GM23338 (cell line): ENCODE results near the gene IRF1. TPM values are rescaled to one million over a fixed set of nuclear protein-coding genes. Genes with fewer than 3 reads are reported as not detected.

Source experiments
- ATAC-seq: fragments of 200-7000 bp; cut with Tn5 transposase; 3 replicates; pipeline ENCODE4 v1.9.1; 2020
- DNase-seq: peaks from one replicate; pipeline ENCODE4 v3.0.0-alpha.2; 2015; ENCODE audit warnings: low spot score
- H2AFZ ChIP-seq: fragments of 200-600 bp; sonication (generic); 2 replicates; pipeline ENCODE4 v1.8.0; 2016; ENCODE audit warnings: antibody characterized with exemption, mild to moderate bottlenecking, moderate library complexity
- H3F3A ChIP-seq: fragments of 200-600 bp; sonication (generic); replicated peaks from 2 replicates; pipeline ENCODE4 v1.8.0; 2017; ENCODE audit warnings: antibody characterized with exemption, mixed run types, low read depth
- H3K27ac ChIP-seq: fragments of 200-600 bp; sonication (generic); 2 replicates; pipeline ENCODE4 v1.6.1; 2016; ENCODE audit warnings: low read depth
- H3K27me3 ChIP-seq: fragments of 200-600 bp; sonication (generic); 2 replicates; pipeline ENCODE4 v1.8.0; 2016; ENCODE audit warnings: mild to moderate bottlenecking, mixed run types, moderate library complexity; ENCODE audit not compliant: insufficient read depth
- H3K36me3 ChIP-seq: fragments of 200-600 bp; sonication (generic); 2 replicates; pipeline ENCODE4 v1.8.0; 2016; ENCODE audit warnings: mild to moderate bottlenecking; ENCODE audit not compliant: insufficient read depth
- H3K4me1 ChIP-seq: fragments of 200-600 bp; sonication (generic); 2 replicates; pipeline ENCODE4 v1.8.0; 2016; ENCODE audit warnings: mild to moderate bottlenecking, moderate library complexity; ENCODE audit not compliant: insufficient read depth
- H3K4me2 ChIP-seq: fragments of 200-600 bp; sonication (generic); 2 replicates; pipeline ENCODE4 v1.7.1; 2017; ENCODE audit warnings: mixed run types
- H3K4me3 ChIP-seq: fragments of 200-600 bp; sonication (generic); 2 replicates; pipeline ENCODE4 v1.6.1; 2016; ENCODE audit warnings: mixed run types
- H3K79me2 ChIP-seq: fragments of 200-600 bp; sonication (generic); replicated peaks from 2 replicates; pipeline ENCODE4 v1.8.0; 2017; ENCODE audit warnings: mild to moderate bottlenecking; ENCODE audit not compliant: insufficient read depth
- H3K9me2 ChIP-seq: fragments of 200-600 bp; sonication (generic); 2 replicates; pipeline ENCODE4 v1.8.0; 2017; ENCODE audit not compliant: insufficient read depth
- H4K20me1 ChIP-seq: fragments of 200-600 bp; sonication (generic); replicated peaks from 2 replicates; pipeline ENCODE4 v1.8.0; 2017; ENCODE audit warnings: mild to moderate bottlenecking; ENCODE audit not compliant: insufficient read depth
- H3K27ac Mint-ChIP-seq: 2 replicates; pipeline ENCODE4 v1.8.0; 2020; ENCODE audit warnings: inconsistent platforms, mild to moderate bottlenecking, moderate library complexity, mixed read lengths
- H3K27me3 Mint-ChIP-seq: 3 replicates; pipeline ENCODE4 v1.8.0; 2022; ENCODE audit warnings: low read depth, mild to moderate bottlenecking, moderate library complexity, mixed read lengths, inconsistent platforms; ENCODE audit not compliant: insufficient read depth, poor library complexity
- H3K36me3 Mint-ChIP-seq: 3 replicates; pipeline ENCODE4 v1.8.0; 2021; ENCODE audit warnings: low read depth, mild to moderate bottlenecking, inconsistent platforms, moderate library complexity, mixed read lengths
- H3K4me1 Mint-ChIP-seq: 3 replicates; pipeline ENCODE4 v1.8.0; 2020; ENCODE audit warnings: mild to moderate bottlenecking, inconsistent platforms, mixed read lengths
- H3K4me3 Mint-ChIP-seq: 3 replicates; pipeline ENCODE4 v1.8.0; 2021; ENCODE audit warnings: moderate library complexity, mild to moderate bottlenecking, inconsistent platforms, mixed read lengths
- H3K9me3 Mint-ChIP-seq: 3 replicates; pipeline ENCODE4 v1.8.0; 2020; ENCODE audit warnings: moderate library complexity, mild to moderate bottlenecking, inconsistent platforms, mixed read lengths
- CREB1 ChIP-seq: fragments of 250-450 bp; sonication (Bioruptor Pico); IDR thresholded peaks from 2 replicates; pipeline ENCODE4 v1.5.0; 2020; ENCODE audit warnings: low read depth, mild to moderate bottlenecking, moderate library complexity
- CTCF ChIP-seq, 2 experiments: fragments of 200-600 bp in 1 of 2; sonication (generic) in 1 of 2; conservative IDR thresholded peaks; 2 replicates each; pipeline versions ENCODE4 v1.5.1 to v1.6.1; 2016 to 2017; ENCODE audit warnings: antibody characterized with exemption in 2 of 2, low read depth in 2 of 2, mild to moderate bottlenecking in 2 of 2, moderate library complexity in 1 of 2
- EZH2phosphoT487 ChIP-seq: fragments of 200-600 bp; sonication (generic); IDR thresholded peaks from one replicate; pipeline ENCODE4 v1.8.1; 2018; ENCODE audit warnings: antibody characterized with exemption; ENCODE audit not compliant: unreplicated experiment
- JUNB ChIP-seq: IDR thresholded peaks from one replicate; pipeline ENCODE4 v1.6.1; 2016; ENCODE audit warnings: antibody characterized with exemption; ENCODE audit not compliant: unreplicated experiment
- POLR2AphosphoS5 ChIP-seq: IDR thresholded peaks from 2 replicates; pipeline ENCODE4 v1.6.1; 2016; ENCODE audit warnings: antibody characterized with exemption, low read depth
- REST ChIP-seq: IDR thresholded peaks from one replicate; pipeline ENCODE4 v1.6.1; 2018; ENCODE audit warnings: antibody characterized with exemption; ENCODE audit not compliant: unreplicated experiment
- STAT1 ChIP-seq: IDR thresholded peaks from one replicate; pipeline ENCODE4 v1.6.1; 2016; ENCODE audit warnings: antibody characterized with exemption; ENCODE audit not compliant: unreplicated experiment
- ZNF114 ChIP-seq: fragments of 250-450 bp; sonication (Bioruptor Pico); IDR thresholded peaks from 2 replicates; pipeline ENCODE4 v1.5.0; 2020; ENCODE audit warnings: mild to moderate bottlenecking, moderate library complexity
- ZNF462 ChIP-seq: fragments of 250-450 bp; sonication (Bioruptor Pico); IDR thresholded peaks from 2 replicates; pipeline ENCODE4 v1.5.0; 2020; ENCODE audit warnings: mild to moderate bottlenecking, moderate library complexity
- polyA plus RNA-seq: library from polyadenylated mRNA; unstranded; fragments of >200 nt; fragmentation: Nextera tagmentation; extraction: Ambion mirVana; gene quantifications from 2 replicates; pipeline ENCODE4 v1.2.1, GENCODE V29; 2016
- total RNA-seq: library from RNA; depleted of rRNA; stranded (reverse); fragments of >200 nt; shearing (Covaris generic); gene quantifications from 2 replicates; pipeline ENCODE4 v1.2.3, GENCODE V29; 2014

The IRF1 gene
- total and polyA plus RNA-seq, 2 experiments from 2014 or later: 6.9 to 8.6 TPM

GRCh38 chr5:132510076-132510475, 19.5 kb upstream of the IRF1 start (continued):
- TF ChIP-seq CREB1 (CRISPR knock-in tag) (no peak), CTCF (conservative IDR thresholded peaks at IDR 0.05; ENCODE audit: low read depth in 2 of 2) (no peak), JUNB (no peak), ZNF114 (no peak)

- H3K27ac ChIP-seq: no peak overlapping the region
- ATAC-seq (peak; percentile 66), DNase-seq (peak; percentile 60)
- no peaks in the 10 kb centered on the region; the same call in 2 of the 3 replicates for H3K36me3 Mint-ChIP-seq
- H3K4me3 ChIP-seq: no peak overlapping the region
- no peaks in the 10 kb centered on the region for H3K36me3 ChIP-seq
- H3K4me1 Mint-ChIP-seq: 0 out of 3 replicates have a peak, but pooled peaks cover 2% of the 10 kb centered on the region
- no peaks in the 10 kb centered on the region; the same call in 2 of the 3 replicates for H3K9me3 Mint-ChIP-seq
- H4K20me1 ChIP-seq: no peaks in the 10 kb centered on the region
- H3K27me3 Mint-ChIP-seq: no peaks in the 10 kb centered on the region
- no peak overlapping the region for H3K4me2 ChIP-seq
- no peaks in the 10 kb centered on the region for H3K79me2 ChIP-seq
- no peaks in the 10 kb centered on the region for H3K9me2 ChIP-seq
- no peaks in the 10 kb centered on the region for H3K27me3 ChIP-seq
- H3K4me1 ChIP-seq: no peaks in the 10 kb centered on the region
- no peaks in the 10 kb centered on the region for H3F3A ChIP-seq
- no peak overlapping the region for H2AFZ ChIP-seq
- no peak overlapping the region for H3K27ac Mint-ChIP-seq
- H3K4me3 Mint-ChIP-seq: no peak overlapping the region
- TF ChIP-seq EZH2phosphoT487 (no peak), CTCF (conservative IDR thresholded peaks at IDR 0.05; ENCODE audit: low read depth in 2 of 2) (peak; percentile 59 to 68), POLR2AphosphoS5 (no peak), JUNB (no peak), CREB1 (CRISPR knock-in tag) (no peak), ZNF462 (CRISPR knock-in tag) (no peak), REST (no peak), STAT1 (no peak)
These were observed 15.6 kb upstream of the IRF1 start for GRCh38 chr5:132506094-132506692.
